GM19452 (cell line): ENCODE results near the gene MTR.
"Not testable (repeated sequence)": the region's sequence is repeated elsewhere in the genome, so short reads cannot be mapped to it uniquely, and the experiment has no call there.

ENCODE experiments used
- ATAC-seq: cut with Tn5 transposase; IDR thresholded peaks from one replicate; pipeline ENCODE4 v1.9.1; 2021; ENCODE audit not compliant: unreplicated experiment

The MTR gene

GRCh38 chr1:236895665-236896387, 100.7 kb downstream of the MTR start:
- no peak for ATAC-seq

- no peak for ATAC-seq
These were observed 101.6 kb downstream of the MTR start for GRCh38 chr1:236896716-236897115.

- no peak for ATAC-seq
These were observed 110.0 kb downstream of the MTR start for GRCh38 chr1:236904892-236905741.

GRCh38 chr1:236907205-236907604, 112.1 kb downstream of the MTR start:
- no peak for ATAC-seq

- no peak for ATAC-seq
These were observed 113.6 kb downstream of the MTR start for GRCh38 chr1:236908669-236909068.

GRCh38 chr1:236911047-236911446, 116.0 kb downstream of the MTR start:
- not testable (repeated sequence) for ATAC-seq

GRCh38 chr1:236913371-236914037, 118.4 kb downstream of the MTR start:
- ATAC-seq = no peak

- no peak for ATAC-seq
These were observed 119.3 kb downstream of the MTR start for GRCh38 chr1:236914375-236914774.

GRCh38 chr1:236916131-236916800, 121.2 kb downstream of the MTR start:
- no peak for ATAC-seq

GRCh38 chr1:236917448-236917847, 122.4 kb downstream of the MTR start:
- no peak for ATAC-seq

- no peak for ATAC-seq
These were observed 125.3 kb downstream of the MTR start for GRCh38 chr1:236920286-236920894.

GRCh38 chr1:236921610-236922009, 126.5 kb downstream of the MTR start:
- no peak for ATAC-seq

- ATAC-seq = no peak
These were observed 127.1 kb downstream of the MTR start for GRCh38 chr1:236922190-236922589.

GRCh38 chr1:236925386-236925785, 130.3 kb downstream of the MTR start:
- no peak for ATAC-seq

GRCh38 chr1:236930503-236930902, 135.4 kb downstream of the MTR start:
- no peak for ATAC-seq

- ATAC-seq = no peak
These were observed 143.7 kb downstream of the MTR start for GRCh38 chr1:236938760-236939159.

- ATAC-seq = no peak
These were observed 147.3 kb downstream of the MTR start for GRCh38 chr1:236942431-236942830.

- no peak for ATAC-seq
These were observed 149.5 kb downstream of the MTR start for GRCh38 chr1:236944556-236944955.

- no peak for ATAC-seq
These were observed 149.9 kb downstream of the MTR start for GRCh38 chr1:236945002-236945401.

GRCh38 chr1:236947794-236948193, 152.7 kb downstream of the MTR start:
- ATAC-seq = no peak

- ATAC-seq = no peak
These were observed 153.3 kb downstream of the MTR start for GRCh38 chr1:236948381-236948780.
